Activated CD4-positive, alpha-beta T cell treated with anti-CD3 and anti-CD28 coated beads, Interleukin-2, amount 50 U/mL, for 48 hours (primary cell): ENCODE measurements around the gene LPP.
"Not testable (repeated sequence)": the region's sequence is repeated elsewhere in the genome, so short reads cannot be mapped to it uniquely, and the experiment has no call there.

Source experiments
- DNase-seq, 2 experiments: peaks; one replicate each; pipeline ENCODE4 v3.0.0-alpha.2; 2020

LPP gene

DNA sequence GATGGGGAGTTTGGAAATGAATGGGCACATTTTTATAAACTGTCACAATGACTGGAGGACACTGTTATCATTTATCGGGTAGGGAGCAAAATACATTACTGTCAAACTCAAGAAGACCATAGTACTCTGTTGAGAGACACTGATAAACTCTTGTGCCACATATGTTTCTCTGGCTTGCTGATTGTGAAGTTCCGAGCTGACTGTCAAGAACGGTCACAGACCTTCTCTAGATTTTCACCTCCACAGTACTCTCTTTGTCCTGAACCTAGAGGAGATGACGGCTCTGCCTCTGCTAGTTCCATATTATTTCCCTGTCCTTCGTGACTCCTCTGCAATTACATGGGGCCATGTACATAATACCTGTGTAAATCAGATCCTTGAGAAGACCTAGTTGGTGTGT is 451.9 kb downstream of the LPP start:
- no peak for DNase-seq

DNA sequence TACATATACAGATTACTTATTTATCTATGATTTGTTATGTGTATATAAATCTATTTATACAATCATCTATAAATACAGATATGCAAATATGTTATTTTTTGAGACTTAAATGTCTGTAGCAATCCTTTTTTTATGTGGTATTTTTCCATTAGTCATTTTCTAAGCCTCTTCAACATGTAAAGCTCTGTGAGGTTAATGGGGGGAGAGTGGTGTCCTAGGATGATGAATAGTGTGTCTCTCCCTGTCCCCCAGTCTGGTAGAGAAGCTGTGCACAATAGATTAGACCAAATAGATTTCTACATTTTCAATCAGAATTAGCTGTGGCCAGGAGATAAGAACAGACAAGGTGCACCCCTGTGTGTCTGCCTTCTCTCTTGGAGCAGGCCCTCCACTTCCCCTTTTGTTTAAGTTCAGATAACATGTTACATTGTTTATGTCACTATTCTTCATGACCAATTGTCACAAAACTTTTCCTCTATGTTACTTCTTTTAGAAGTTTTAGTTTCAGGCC is 453.9 kb downstream of the LPP start:
- no peak for DNase-seq

DNA sequence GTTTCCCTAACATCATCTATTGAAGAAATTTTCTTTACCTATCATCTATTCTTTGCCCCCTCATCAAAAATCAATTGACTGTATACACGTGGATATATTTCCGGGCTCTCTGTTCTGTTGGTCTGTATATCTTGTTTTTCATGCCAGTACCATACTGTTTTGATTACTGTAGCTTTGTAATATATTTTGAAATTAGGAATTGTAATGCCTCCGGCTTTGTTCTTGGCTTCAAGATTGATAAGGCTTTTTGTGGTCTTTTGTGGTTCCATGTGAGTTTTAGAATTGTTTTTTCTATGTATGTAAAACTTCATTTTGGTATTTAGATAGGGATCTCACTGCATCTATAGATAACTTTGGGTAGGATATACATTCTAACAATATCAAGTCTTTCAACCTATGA is 454.4 kb downstream of the LPP start:
- DNase-seq = no peak

DNA sequence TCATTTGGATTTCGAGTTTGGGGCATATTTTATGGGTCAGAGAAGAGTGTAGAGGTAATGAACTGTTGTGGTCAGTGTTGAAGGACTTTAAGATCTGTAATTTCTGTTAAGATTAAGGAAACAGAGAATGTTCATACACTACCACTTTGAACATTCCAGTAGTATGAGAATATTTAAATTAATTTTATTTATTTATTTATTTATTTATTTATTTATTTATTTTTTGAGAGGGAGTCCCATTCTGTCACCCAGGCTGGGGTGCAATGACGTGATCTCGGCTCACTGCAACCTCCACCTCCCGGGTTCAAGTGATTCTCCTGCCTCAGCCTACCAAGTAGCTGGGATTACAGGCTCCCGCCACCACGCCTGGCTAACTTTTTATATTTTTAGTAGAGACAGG is 459.8 kb downstream of the LPP start:
- DNase-seq = not testable (repeated sequence)

DNA sequence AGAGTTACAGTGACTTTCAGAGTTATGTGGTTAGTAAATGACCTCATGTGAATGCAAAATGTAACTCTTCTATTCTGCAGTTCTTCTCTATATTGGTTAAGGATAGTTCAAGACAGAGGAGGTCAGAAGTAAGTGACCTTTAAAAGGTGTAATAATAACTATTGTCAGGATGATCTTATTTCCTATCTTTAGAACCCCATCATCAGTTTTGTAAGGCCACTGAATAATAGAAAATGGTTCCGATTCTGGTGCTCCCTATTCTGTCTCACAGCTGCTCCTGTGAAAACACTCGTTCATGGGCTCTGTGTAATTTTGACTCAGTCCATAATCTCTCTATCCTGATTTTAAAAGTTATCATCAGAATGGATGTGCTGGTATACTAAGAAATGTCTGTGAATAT is 463.3 kb downstream of the LPP start:
- no peak for DNase-seq

DNA sequence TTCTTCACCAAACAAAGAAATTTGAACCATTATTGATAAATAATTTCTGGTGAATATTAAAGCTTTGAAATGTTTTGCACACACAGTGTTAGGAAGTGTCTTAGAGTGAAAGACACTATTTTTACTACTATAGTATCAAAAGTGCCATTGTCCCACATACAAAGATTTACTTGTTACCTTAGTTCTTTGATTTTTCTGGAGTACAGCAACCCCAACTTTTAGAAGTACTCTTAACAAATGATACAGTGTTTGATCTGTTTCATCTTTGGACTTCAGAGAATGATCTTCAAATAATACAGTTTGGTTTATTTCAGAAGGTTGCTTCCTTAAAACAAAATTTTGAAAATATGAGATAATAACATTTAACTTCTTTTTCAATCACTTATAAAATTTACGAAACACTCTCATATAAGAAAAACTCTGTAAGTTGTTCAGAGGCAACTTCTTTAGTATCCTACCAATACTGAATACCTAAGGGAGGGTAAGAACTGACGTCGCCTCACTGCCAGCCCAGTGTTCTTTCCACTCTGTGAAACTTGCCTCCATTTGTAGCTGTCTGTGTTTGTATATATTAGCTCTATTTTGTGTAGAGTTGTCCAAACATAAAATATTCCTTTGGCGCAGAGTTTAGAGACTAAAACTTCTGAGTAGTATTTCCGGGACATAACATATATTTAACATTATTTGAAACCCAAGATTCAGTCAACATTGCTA is 464.2 kb downstream of the LPP start:
- DNase-seq = no peak

DNA sequence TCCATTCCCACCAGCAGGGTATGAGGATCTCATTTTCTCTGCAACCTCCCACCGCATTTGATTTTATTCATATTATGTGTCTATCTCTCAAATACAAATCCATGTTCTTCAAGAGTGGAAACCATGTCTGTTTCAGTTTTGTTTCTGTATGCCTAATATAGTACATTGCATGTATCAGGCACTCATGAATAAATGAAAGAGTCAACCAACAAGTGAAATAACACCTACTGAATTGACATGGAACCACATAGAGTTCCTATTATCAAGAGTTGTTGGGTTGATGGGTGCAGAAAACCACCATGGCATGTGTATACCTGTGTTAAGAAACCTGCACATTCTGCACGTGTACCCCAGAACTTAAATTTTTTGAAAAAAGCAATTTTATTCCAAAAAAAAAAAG is 466.8 kb downstream of the LPP start:
- DNase-seq = no peak

DNA sequence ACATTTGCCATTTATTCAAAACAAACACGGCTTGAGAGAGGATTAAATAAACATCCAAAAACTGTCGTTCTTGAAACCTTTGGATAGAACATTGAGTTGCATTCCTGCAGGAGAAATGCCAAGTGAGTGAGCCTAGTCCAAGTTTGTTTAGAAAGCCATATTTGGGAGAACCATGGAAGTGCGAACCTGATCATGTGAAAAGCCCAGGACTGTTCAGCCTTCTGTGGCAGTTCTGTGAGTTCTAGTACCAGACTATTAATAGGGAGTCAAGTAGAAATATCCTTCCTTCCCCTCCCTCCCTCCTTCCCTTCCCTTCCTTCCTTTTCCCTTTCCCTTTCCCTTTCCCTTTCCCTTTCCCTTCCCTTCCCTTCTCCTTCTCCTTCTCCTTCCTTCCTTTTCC is 470.4 kb downstream of the LPP start:
- no peak for DNase-seq

DNA sequence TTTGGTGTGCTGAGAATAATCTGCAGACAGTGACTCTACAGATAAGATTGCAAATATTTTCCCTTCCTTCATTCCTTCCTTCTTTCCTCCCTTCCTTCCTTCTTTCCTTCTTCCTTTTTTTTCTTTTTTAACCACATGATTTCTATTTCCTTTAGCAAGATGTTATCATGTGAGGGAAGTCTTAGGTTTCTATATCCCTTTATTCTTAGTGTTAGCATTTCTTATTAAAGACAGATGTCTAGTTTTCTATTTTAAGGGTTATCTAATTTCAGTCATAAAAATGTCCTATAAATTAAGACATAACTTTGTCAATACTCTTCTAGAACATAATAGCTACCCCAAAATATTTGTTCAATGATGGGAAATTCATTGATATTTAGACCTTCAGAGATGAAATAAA is 470.9 kb downstream of the LPP start:
- no peak for DNase-seq

DNA sequence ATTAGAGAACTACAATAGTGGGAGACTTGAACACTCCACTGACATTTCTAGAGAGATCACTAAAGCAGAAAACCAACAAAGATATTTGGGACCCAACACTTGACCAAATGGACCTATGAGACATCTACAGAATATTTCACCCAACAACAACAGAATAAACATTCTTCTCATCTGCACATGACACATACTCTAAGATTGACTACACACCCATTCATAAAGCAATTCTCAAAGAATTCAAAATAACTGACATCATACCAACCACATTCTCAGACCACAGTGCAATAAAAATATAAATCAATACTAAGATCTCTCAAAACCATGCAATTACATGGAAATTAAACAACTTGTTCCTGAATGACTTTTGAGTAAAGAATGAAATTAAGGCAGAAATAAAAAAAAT is 473.7 kb downstream of the LPP start:
- DNase-seq = no peak

DNA sequence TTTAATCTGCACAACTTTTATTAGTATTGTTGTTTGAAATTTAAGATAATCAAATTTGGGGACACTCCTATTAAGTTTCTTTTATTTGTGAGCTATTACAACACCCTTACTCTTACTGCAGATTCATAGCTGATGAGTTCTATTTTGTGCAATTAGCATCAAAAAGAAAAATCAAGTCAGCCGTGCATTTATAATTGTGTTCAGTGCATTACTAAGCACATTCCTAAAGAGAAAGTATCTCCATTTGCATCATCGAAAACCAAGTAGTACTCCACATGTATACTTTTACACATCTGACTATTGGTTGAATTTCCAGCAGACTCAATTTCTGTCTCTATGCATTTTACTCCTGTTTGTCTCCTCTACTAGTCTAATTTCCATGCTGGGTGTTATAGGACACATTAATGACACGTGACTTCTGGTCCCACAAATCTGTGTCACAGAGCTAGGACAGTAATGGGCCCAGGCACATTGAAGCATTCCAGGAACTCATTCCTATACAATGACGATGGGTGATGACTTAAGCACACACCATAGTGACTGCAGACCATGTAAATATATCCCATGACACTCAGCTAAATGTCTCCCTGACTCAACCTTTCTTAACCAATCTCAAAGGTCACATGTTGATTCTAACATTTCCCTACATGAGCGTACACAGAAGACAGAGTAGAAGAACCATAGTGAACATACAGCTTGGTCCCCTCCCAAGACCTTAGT is 477.5 kb downstream of the LPP start:
- DNase-seq = no peak

DNA sequence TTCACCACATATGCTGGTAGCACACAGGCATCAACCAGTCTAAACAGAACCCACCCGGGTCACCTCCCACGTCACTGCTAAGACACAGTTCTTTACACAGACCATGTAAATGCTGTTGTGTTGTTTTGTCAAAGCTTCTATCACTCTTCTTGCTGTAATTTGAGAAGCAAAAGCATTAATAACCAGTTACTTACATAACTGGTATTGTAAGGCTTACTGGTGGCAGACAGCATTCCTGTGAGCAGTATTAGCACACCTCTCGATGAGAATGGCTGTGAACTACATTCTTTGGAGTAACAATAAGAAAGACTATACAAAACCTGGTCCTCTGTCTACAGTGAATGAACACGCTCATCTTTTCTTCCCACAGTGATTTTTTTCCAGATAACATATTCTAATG is 479.2 kb downstream of the LPP start:
- no peak for DNase-seq

DNA sequence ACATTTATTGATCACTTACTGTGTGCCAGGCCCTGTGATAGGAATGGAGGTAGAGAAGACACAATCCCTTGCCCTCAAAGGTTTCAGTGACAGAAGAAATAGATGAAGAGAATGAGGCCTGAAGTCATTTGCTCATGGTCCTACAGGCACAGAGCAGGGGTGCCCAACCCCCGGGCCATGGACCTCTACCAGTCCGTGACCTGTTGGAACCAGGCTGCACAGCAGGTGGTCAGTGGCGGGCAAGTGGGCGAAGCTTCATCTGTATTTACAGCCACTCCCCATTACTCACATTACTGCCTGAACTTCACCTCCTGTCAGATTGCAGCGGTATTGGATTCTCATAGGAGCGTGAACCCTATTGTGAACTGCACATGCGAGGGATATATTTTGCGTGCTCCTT is 480.3 kb downstream of the LPP start:
- no peak for DNase-seq

DNA sequence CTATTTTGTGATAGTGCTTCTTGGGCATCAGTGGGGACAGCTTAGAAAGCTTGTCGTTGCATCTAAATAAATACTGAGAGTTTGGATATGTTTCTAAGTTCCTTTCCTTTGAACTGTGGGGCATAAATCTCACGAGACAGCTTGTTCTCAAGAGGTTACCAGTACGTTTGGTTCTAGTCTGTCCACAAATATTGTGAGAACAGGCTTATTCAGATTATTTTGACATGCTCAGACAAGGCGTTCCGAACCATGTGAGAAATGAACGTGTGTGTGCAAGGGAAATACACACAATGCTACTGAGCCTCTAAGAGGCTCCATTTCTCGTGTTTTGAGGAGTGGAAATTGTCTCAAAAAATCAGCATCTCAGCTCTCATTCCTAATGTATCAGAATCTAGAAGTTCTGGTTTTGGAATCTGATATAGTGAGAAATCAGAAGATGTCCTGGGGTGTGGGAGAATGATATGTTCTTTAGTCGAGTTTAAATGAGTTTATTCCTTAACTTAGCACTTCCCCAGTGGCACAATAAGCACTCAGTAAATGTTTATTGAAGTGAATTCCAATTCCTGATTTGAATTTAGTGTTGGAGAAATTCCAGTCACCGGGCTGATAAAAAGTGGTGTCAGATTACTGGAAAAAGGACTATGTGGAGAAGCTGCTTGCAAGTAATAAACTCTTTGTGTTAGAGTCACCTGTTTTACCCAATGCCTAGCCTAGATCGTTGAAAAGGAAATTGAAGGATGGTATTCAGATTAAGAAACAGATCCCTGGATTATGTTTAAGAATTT is 481.5 kb downstream of the LPP start:
- no peak for DNase-seq

DNA sequence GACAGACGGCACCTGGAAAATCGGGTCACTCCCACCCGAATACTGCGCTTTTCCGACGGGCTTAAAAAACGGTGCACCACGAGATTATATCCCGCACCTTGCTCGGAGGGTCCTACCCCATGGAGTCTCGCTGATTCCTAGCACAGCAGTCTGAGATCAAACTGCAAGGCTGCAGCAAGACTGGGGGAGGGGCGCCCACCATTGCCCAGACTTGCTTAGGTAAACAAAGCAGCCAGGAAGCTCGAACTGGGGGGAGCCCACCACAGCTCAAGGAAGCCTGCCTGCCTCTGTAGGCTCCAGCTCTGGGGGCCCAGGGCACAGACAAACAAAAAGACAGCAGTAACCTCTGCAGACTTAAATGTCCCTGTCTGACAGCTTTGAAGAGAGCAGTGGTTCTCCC is 482.3 kb downstream of the LPP start:
- DNase-seq = not testable (repeated sequence)

DNA sequence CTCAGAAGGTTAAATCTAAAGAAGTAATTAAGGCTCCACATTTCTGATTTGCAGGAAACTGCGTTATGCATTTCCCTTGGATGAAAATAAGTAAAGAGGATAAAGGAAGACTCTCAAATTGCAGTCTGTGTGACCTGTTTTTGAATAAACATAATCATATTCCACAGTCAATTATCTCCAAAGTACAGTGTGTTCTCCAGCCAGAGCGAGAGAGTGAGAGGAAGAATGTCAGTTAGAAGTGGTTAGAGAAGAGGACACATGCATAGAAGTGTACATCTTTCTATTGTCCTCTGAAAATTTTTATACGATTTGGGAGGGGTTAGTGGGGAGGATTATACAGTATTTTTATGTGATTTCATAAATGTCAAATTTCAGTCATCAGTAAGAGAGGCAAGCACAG is 487.1 kb downstream of the LPP start:
- DNase-seq = no peak

DNA sequence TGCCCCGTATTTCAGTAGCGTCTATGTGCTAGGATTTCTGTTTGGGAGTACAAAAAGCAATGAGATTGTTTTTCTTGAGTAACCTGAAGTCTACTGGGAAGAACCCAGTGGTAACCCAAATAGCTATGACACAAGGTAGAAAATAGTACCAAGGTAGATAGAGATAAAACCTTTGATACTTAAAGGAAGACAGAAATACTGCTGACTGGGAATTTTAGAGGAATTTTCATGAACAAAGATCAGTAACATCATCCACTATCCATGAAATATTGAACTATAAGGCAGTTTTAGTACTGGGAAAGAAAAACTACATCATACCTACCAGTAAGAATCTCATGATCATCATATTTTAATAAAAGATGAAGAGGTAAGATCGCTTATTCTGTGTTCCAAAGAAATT is 489.8 kb downstream of the LPP start:
- DNase-seq = no peak

DNA sequence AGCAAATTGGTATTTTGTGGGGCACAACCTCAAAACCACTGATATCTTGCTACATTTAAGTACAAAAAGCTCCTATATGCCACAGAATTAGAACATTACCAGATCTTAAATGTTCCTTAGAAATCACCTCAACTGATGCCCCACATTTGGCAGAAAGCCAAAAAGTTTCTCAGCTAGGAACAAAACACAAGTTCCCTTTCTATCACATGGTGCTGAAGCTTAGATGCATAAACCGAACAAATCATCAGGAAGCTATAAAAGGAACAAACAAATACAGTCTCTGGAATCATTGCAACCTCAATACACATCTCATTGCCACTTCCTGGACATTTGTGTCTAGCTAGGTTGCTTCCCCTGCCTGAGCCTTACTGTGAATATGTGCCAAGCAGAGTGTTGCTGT is 492.6 kb downstream of the LPP start:
- DNase-seq = no peak

DNA sequence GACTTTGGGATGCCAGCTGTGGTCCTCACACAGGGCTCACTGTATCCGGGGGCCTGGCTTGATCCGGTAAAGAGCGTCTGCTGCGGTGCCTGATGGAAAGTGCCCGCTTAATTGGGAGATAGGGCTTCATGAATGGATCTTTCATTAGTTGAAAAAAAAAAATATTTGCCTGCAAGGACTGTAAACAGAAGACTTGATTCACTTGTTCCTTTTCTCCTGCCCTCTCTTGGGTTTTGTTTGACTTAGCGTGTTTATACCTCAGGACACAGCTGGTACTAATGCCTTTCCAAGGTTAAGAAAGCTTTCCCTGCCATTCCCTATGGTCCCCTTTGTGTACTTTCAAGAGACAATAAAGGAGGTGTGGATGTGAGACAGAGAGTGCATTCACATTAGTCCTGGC is 493.3 kb downstream of the LPP start:
- no peak for DNase-seq

DNA sequence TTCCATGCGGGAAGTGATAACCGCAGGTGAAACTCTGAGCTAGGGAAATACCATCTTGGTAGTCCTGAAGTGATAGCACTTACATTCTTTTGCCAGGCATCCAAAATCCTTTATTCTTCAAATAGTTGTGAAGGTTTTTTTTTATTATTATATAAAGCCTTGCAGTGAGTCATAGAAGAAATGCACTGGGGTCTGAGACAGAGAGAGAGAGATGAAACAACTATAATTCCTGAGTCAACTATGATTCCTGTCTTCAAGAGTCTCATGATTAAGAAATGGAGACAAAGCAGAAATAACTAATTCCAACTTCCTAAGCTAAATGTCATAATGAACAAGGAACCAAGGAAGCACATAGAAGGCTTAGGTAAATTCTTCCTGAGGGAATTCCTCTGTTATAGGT is 495.6 kb downstream of the LPP start:
- DNase-seq = no peak

DNA sequence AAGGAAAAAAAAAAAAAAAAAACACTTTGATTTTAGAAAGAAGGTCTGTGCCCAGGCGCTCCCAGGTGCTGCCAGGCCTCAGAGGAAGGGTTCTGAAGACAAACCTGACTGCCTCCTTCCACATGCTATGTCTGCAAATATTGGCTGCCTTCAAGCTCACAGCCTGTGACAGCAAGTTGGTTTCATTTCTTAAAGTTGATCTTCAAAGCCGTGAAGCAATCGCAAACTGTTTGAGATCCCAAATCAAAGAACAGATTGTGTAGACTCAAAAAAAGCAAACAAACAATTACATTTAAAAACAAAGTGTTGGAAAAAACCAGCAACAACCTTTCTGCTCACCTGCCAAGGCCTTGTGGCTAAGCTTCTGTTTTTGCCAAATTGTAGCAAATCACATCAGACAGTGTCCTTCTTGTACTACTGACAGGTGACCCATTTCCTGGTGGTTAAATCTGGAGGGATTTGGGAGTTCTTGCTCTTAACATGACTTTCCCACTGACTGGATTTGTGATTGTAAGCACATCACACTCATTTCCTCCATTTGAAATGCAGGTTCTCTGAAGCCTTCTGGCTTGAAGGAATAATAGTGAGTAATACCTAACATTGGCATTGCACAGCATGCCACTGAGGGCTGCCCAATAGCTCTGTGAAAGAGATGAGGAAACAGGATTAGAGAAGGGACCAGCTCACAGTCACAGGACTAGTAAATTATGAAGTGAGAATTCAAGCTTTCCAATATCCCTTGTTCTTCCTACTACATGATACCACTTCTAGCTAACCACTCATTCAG is 502.4 kb downstream of the LPP start:
- no peak for DNase-seq

DNA sequence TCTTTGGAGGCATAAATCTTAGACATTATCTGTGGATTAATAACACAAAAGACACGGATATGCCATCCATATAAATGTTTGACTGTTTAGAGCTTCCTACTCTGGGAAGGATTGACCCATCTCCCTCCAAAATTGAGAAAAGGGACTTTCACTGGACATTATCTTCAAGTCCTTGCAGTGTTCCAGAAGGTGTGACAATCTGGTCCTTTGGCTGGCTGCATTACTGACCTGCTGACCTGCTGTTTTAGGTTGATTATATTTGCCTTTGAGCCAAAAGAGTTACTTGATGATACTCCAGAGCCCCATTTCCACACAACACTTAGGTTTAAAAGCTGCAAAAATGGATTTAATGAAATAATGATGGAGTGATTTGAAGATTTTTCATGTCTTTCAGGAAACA is 504.6 kb downstream of the LPP start:
- DNase-seq = no peak

DNA sequence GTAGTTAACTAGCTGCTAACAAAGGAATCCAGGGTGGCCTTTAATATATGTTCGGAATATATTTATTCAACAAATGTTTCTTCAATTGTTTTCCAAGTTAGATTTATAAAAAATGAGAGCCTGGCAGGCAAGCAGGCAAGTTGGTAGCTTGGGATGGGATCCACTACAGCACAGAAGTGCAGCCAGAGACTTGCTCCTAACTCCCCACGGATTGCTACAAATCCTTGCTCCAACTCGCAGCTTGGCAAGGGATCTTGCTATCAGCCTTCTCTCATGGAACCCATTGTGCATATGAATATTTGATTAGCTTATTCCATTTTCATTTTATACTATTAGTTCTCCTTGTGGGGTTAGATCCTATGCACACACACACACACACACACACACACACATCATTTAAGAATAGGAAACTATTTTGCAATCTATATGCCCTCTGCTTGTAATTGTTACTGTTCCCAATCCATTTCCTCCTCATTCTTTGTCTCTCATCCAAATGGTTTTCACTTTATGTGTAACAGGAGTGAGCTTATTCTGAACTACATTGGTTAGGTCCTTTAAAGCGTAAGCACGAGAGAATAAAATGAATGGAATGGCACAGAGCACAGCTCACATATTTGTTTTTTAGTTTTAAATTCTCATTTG is 505.6 kb downstream of the LPP start:
- no peak for DNase-seq
